ENCODE results near the gene AKR1B15.

DNA sequence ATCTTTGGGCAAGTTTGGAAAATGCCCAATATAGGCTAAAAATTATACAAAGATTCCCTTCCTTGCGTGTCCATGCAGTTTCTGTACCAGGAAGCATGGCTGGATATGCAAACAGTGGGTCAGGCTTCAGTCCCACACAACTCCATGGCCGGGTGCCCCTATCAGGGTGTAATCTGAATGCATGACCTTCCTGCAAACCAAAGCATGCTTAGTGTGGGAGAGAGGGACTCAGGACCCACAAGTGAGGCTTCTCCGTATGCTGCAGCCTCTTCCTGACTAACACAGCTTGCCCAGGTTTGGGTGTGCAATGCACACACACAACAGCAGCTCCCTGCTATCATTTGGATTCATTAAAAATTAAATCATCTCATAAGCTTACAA is 13.0 kb upstream of the AKR1B15 start:
- TF ChIP-seq EP300 (IDR thresholded peaks at IDR 0.05), result no peak
- TF ChIP-seq POLR2AphosphoS5 (IDR thresholded peaks at IDR 0.05), result no peak

All from esophagus muscularis mucosa (tissue), 3 donors.